PFSK-1 (cell line): Measurements from ENCODE around the gene KLF7.

ENCODE experiments used
- POLR2AphosphoS5 ChIP-seq: IDR thresholded peaks from 2 replicates; pipeline ENCODE4 v1.6.1; 2012; ENCODE audit warnings: low read depth, mild to moderate bottlenecking, control low read depth, low read length, moderate library complexity
- REST ChIP-seq, 2 experiments: IDR thresholded peaks; 2 replicates each; pipeline versions ENCODE4 v1.6.1 to v1.8.0; 2011 to 2012; ENCODE audit warnings: low read depth in 2 of 2, low read length in 2 of 2, control low read depth in 1 of 2, inconsistent platforms in 1 of 2, mild to moderate bottlenecking in 1 of 2, moderate library complexity in 1 of 2; ENCODE audit not compliant: insufficient read depth in 1 of 2
- TAF1 ChIP-seq: IDR thresholded peaks from 2 replicates; pipeline ENCODE4 v1.6.1; 2012; ENCODE audit warnings: low read length, control low read depth, borderline replicate concordance; ENCODE audit not compliant: insufficient read depth

GRCh38 chr2:207103132-207103531 lies 62.6 kb downstream of the KLF7 start:
- TF ChIP-seq REST (IDR thresholded peaks at IDR 0.05; ENCODE audit: insufficient read depth in 1 of 2, low read depth in 2 of 2, low read length in 2 of 2) (no peak), TAF1 (no peak), POLR2AphosphoS5 (no peak)
